ENCODE results near the gene FAM50B. TPM values are rescaled to one million over a fixed set of nuclear protein-coding genes. Genes with fewer than 3 reads are reported as not detected.

FAM50B gene
- total RNA-seq, 1 experiment from 2014 or later: 2.2 TPM

GRCh38 chr6:3871939-3872338 is 22.8 kb downstream of the FAM50B start:
- no peak for DNase-seq (ENCODE audit: low read depth)

- DNase-seq (ENCODE audit: low read depth): no peak
Measured at GRCh38 chr6:3872370-3872854, 23.2 kb downstream of the FAM50B start.

DNA sequence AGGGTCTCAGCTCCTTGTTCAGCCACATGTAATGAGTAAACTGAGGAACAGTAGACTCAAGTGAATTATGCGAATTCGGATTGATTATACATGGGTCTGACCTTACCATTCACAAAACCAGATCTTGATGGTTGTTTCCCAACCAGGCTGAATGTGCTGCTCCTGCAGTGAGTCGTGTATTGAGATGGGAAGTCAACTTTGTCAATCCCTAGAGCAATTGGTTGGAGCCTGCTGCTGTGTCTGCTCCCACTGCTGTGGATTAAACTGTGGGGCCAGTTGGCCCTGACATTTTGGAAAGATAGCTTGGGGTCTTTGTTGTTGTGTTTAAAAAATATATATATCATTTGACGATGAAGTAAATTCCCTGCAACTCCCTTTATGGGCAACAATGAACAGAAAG is 23.9 kb downstream of the FAM50B start:
- DNase-seq (ENCODE audit: low read depth): no peak

GRCh38 chr6:3874069-3874468 is 24.9 kb downstream of the FAM50B start:
- DNase-seq (ENCODE audit: low read depth): no peak

- no peak for DNase-seq (ENCODE audit: low read depth)
Measured at GRCh38 chr6:3875486-3875885, 26.3 kb downstream of the FAM50B start.

GRCh38 chr6:3876101-3876500 is 26.9 kb downstream of the FAM50B start:
- no peak for DNase-seq (ENCODE audit: low read depth)

DNA sequence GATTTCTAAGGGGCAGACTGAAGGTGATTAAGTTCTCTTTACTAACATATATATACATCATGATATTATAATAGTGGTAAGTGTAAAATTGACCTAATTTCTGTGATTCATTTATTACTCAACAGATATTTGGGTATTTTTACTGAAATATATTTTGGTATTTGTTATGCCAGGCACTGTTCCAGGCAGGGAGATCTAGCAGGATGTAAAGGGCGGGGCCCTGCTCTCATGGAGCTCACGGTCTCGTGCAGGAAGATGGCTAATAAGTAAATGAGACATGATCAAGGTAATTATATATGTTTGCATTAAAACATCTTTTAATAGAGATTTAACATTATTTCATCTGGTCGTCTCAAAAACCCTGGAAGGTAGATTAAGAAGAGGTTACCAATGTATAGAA is 27.7 kb downstream of the FAM50B start:
- DNase-seq (ENCODE audit: low read depth): no peak

- DNase-seq (ENCODE audit: low read depth): no peak
Measured at GRCh38 chr6:3878048-3878666, 29.0 kb downstream of the FAM50B start.

- no peak for DNase-seq (ENCODE audit: low read depth)
Measured at GRCh38 chr6:3879194-3879952, 30.2 kb downstream of the FAM50B start.

DNA sequence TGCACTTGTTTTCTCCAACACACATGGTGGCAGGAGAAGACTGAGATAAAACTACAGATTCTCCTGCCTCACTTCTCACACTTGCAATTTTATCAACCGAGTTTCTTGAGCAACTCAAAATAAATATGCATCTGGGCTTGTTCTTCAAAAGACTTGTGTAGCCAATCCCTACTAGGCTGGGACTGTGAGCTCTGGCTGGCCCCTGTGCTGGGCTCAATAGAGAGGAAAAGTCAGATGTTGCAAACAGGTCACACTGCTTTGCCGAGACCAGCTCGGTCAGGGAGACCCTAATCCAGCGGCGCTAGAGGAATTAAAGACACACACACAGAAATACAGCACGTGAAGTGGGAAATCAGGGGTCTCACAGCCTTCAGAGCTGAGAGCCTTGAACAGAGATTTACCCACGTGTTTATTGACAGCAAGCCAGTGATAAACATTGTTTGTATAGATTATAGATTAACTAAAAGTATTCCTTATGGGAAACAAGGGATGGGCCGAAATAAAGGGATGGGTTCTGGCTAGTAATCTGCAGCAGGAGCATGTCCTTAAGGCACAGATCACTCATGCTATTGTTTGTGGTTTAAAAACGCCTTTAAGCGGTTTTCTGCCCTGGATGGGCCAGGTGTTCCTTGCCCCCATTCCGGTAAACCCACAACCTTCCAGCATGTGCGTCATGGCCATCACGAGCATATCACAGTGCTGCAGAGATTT is 32.7 kb downstream of the FAM50B start:
- DNase-seq (ENCODE audit: low read depth): peak; percentile 38

DNA sequence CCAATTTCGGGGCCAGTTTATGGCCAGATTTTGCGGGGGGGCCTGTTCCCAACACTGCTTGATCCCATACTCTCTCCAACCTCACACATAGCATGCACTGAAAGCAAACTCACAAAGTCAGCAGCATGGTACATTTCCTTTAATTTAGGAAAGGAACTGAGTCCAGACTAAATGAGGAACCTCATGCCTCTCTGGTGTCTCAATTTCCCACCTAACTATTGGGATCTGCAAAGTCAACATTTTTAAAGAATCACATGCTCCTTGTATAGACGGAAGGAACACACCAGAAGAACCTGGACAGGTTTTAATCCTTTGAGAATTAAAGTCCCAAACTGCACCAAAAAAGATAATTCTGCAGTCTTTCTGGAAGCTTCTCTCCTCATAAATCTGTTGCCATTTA is 33.3 kb downstream of the FAM50B start:
- no peak for DNase-seq (ENCODE audit: low read depth)

DNA sequence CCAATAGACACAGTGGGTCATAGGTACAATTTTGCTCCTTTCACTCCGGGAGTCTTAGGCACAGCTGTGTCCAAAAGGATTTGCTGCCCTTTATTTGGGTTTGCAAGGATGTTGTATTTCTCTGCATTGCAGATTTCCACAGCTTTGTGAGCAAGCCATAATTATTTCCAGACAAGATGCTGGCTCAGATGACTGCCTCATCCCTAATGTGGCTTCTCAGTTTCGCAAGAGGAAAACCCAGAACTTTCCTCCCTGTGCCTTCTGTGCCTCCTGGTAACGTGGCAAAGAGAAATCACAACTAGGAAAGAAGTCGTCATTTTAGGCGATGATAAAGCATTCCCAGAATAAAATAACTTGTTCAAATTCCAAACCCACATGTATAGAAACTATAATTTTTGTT is 33.7 kb downstream of the FAM50B start:
- DNase-seq (ENCODE audit: low read depth): peak; percentile 87

DNA sequence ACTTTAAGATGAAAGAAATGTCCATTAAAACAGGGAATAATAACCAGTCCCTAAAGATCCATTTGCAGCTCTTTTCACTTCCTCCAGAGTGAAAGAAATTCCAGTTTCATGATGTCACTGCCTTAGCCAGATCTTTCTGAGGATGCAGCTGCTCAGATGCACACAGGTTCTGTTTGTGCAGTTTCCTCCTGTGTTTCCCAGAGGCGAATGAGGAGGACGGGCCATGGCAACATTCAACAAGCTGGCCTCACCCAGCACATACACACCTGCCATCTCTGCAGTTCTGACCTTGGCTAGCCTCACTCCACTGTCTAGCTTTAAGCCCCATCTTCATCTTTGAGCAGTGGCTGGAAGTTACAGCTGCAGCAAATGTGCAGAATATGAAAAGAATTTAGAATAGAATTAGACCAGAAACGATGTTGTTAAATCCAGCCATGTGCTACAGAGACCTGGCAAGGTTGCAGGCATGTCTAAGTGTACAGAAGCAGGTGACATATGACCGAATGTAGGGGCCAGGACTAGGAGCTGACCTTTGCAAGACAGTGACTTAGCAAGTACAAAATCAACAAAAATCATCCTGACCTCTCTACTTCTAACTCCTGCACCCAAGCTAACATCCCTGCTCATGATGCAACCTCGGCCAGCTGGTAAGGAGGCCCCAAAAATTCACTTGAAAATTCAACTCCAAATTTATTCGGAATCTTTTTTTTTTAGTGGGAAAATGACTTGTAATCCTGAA is 35.0 kb downstream of the FAM50B start:
- DNase-seq (ENCODE audit: low read depth): peak; percentile 75

DNA sequence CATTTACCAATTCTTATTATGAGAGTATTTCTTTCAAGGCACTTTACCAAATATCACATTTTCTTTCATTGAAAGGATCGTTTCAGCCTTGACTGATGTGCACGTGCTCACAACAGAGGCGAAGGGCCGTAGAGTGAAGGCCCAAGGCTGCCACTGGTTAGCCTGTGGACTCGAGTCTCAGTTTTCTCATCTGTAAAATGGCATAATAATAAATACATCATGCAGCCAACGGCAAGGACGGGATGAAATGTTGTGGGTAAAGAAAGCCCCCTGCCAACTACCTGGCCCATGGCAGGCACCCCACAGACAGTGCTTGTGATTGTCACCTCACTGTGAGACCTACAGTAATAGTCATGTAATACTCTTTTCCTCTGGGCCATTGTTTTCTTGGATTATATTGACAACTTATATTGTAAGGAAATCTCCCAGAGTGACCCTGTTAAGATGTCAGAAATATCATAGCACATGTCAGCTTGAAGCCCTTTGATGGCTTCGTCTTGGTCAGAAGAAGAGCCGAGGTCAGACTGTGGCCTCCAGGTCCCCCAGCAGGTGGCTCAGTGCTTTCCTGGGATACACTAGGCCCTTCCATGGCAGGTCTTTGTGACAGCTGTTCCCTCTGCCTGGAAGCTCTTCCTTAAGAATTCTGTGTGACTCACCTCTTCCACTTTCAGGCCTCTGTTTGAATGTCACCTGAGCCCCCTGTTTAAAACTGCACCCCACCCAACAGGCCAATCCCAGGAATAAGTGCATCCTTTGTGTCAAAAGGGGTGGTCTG is 36.3 kb downstream of the FAM50B start:
- DNase-seq (ENCODE audit: low read depth): peak; percentile 34

GRCh38 chr6:3887150-3887700 is 38.1 kb downstream of the FAM50B start:
- peak; percentile 35 for DNase-seq (ENCODE audit: low read depth)

GRCh38 chr6:3888153-3888957 is 39.2 kb downstream of the FAM50B start:
- no peak for DNase-seq (ENCODE audit: low read depth)

DNA sequence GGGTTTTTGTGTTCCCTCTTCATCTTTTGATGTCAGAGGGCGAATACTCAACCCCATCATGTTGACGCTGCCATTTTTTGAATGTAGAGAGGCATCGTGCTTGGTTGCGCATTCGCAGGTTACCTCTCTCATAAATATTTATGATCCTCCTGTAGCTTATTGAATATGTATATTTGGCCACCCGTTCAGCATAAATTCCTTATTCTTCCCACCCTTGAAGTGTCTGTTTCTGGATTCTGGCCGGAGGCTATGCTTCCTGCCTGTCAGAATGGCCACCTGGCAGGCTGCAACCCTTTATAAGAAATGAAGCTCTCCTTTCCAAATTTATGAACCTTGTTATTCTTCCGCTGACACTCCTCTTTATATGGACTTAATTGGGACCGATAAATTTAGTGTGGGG is 40.9 kb downstream of the FAM50B start:
- no peak for DNase-seq (ENCODE audit: low read depth)

- no peak for DNase-seq (ENCODE audit: low read depth)
Measured at GRCh38 chr6:3891883-3892282, 42.7 kb downstream of the FAM50B start.

DNA sequence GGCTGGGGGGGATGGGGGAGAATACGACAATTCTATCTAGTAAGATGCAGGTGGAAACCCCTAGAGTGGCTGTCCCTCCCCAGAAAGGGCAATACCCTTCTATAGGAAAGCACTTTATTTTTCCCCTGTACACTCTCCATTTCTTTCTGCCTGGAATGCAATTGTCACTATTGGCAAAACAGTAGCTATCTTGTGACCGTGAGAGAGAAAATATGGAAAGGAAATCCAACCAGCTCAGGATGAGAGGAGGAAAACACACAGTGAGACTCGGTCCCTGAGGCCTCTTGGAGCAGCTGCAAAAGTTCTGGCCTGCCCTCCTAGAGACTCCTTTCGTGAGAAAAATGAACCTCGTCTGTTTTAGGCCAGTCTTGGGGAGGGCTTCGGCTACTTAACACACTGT is 43.4 kb downstream of the FAM50B start:
- DNase-seq (ENCODE audit: low read depth): no peak

DNA sequence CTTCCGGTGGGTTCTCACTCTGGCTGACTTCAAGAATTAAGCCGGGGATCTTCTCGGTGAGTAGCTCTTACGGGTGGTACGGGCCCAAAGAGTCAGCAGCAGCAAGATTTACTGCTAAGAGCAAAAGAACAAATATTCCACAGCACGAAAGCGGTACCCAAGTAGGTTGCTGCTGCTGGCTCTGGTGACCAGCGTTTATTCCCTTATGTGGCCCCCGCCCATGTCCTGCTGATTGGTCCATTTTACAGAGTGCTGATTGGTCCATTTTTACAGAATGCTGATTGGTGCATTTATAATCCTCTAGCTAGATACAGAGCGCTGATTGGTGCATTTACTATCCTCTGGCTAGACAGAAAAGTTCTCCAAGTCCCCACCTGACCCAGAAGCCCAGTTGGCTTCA is 44.3 kb downstream of the FAM50B start:
- no peak for DNase-seq (ENCODE audit: low read depth)
